ENCODE data around the gene ELP5. TPM values are rescaled to one million over a fixed set of nuclear protein-coding genes. Genes with fewer than 3 reads are reported as not detected.
A peak's percentile ranks its signal among the peaks of the same experiment; 100 is the strongest.

The ELP5 gene
- total RNA-seq, 4 donors from 2014 or later = 41.9 to 65.6 (median 51.3) TPM

DNA sequence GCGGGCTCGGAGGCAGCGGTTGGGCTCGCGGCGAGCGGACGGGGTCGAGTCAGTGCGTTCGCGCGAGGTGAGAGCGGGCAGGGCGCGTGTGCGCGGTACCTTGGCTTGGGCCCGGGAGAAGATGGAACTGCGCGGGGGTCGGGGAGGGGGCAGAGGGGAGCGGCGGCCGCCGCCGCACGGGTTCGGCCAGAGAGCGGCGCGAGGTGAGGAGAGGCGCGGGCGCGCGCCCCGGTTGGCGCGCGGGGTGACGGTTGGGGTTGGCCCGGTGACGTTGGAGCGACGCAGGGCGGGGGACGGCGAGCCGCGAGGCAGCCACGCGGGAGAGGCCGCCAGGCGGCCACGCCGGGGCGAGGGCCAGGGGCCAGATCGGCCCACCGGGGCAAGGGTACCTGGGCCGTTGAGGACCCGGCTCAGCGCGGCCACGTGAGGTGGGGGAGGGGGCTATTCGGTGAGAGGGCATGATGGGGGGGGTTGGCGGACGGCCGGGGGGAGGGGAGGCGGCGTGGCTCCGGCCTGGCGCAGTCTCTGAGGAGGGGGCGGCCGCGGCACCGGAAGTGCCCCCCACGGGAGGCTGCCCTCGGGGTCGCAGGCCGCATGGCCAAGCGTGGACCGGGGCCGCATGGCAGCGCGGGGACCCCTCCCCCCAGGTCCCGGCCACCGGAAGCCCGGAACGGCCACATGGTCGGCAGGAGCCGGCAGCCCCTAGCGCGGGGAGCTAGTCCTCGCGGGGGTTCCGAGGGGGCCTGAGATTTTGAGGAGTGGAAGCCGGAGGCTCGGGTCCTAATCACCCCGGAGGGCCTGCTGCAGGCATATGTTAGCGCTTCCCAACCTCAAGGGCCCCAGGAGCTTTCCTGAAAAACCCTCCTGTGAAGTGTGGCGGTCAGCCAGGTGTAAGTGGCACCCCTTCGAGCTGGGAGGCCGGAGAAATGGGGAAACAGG lies 55.9 kb downstream of the ELP5 start:
- Histone ChIP-seq H3K4me1 (peaks cover 10 to 17% of the 10 kb centered on the region in 2 donors), H3K4me3 (peak overlapping the region; percentile 64 to 100), H3K36me3 (no peaks in the 10 kb centered on the region), H3K9me3 (no peaks in the 10 kb centered on the region), H3K27me3 (no peaks in the 10 kb centered on the region), H3K27ac (peak overlapping the region; percentile 98 to 99)
- TF ChIP-seq POLR2A (IDR thresholded peaks at IDR 0.05) (no peak), CTCF (IDR thresholded peaks at IDR 0.05) (no peak)
- intact Hi-C loops (cut with DNase I; ENCODE audit: low total_unique reads) = no loop called here
- peak; percentile 52 to 68 for DNase-seq

- peaks cover 10 to 17% of the 10 kb centered on the region in 2 donors for H3K4me1 ChIP-seq
- peak in 1 of 2 donors; percentile 15 for TF ChIP-seq POLR2A (IDR thresholded peaks at IDR 0.05)
- TF ChIP-seq CTCF (IDR thresholded peaks at IDR 0.05) = no peak
- no peaks in the 10 kb centered on the region for H3K27me3 ChIP-seq
- peak; percentile 69 to 74 for DNase-seq
- intact Hi-C loops (cut with DNase I; ENCODE audit: low total_unique reads) = no loop called here
- peak overlapping the region; percentile 98 to 99 for H3K27ac ChIP-seq
- H3K9me3 ChIP-seq = no peaks in the 10 kb centered on the region
- peak overlapping the region; percentile 64 to 100 for H3K4me3 ChIP-seq
- no peaks in the 10 kb centered on the region for H3K36me3 ChIP-seq
These were observed 56.8 kb downstream of the ELP5 start for GRCh38 chr17:7308625-7309433.

MicroRNAs within 50 kb of the gene (microRNA counts, 767-probe panel; counts per million panel counts)
- microRNA hsa-miR-324-3p (0 counts per million in 2 donors), microRNA hsa-miR-324-5p (3,987 to 4,236 counts per million in 2 donors)

Small RNA genes within 50 kb of the gene (microRNA-seq; reads per million reads assigned to microRNA genes)
- 541 reads per million, percentile 76 among the genes with 10 or more reads in this experiment for gene MIR324 (ENCODE audit: borderline microRNAs expressed, borderline replicate concordance)

Small RNA genes within 50 kb of the gene (small RNA-seq; reads per million reads assigned to genes)
- gene MIR324 = 0.42 reads per million
- not detected for gene RF00019

Other genes with a start within 250 kb of the ELP5 start
- 100 to 1,000 TPM in 2 of 4 donors, 10 to 100 TPM in 2; 30.8 to 153 (median 101) TPM for gene RNASEK, start 239.6 kb upstream of the ELP5 start, total RNA-seq
- 10 to 100 TPM in 3 of 4 donors, 1 to 10 TPM in 1; 9.7 to 32.8 (median 22.7) TPM for gene BCL6B, start 229.2 kb upstream of the ELP5 start, total RNA-seq
- 1 to 10 TPM in 1 of 4 donors, under 1 TPM in 1, not detected in 2; 0.51 to 3.4 TPM for gene SLC16A13, start 216.2 kb upstream of the ELP5 start, total RNA-seq
- 1 to 10 TPM in 1 of 4 donors, under 1 TPM in 3; 0.14 to 10.0 (median 0.85) TPM for gene SLC16A11, start 208.1 kb upstream of the ELP5 start, total RNA-seq
- gene CLEC10A, start 172.0 kb upstream of the ELP5 start, total RNA-seq = 1 to 10 TPM in 2 of 4 donors, not detected in 2; 1.5 to 3.5 TPM
- not detected for gene ASGR2, start 137.4 kb upstream of the ELP5 start, total RNA-seq
- 1 to 10 TPM in 2 of 4 donors, under 1 TPM in 1, not detected in 1; 0.77 to 3.2 (median 1.8) TPM for gene ASGR1, start 72.8 kb upstream of the ELP5 start, total RNA-seq
- gene DLG4, start 32.4 kb upstream of the ELP5 start, total RNA-seq = 10 to 100 TPM; 22.8 to 64.0 (median 48.4) TPM
- 100 to 1,000 TPM; 167 to 800 (median 399) TPM for gene ACADVL, start 32.3 kb upstream of the ELP5 start, total RNA-seq
- 10 to 100 TPM in 3 of 4 donors, 1 to 10 TPM in 1; 5.1 to 83.2 (median 53.5) TPM for gene DVL2, start 17.7 kb upstream of the ELP5 start, total RNA-seq
- 10 to 100 TPM in 3 of 4 donors, 1 to 10 TPM in 1; 9.7 to 68.1 (median 29.7) TPM for gene PHF23, start 12.8 kb upstream of the ELP5 start, total RNA-seq
- gene GABARAP, start 9.8 kb upstream of the ELP5 start, total RNA-seq = 100 to 1,000 TPM; 220 to 467 (median 366) TPM
- 100 to 1,000 TPM in 1 of 4 donors, 10 to 100 TPM in 3; 13.8 to 115 (median 37.2) TPM for gene CTDNEP1, start 481 bp upstream of the ELP5 start, total RNA-seq
- 10 to 100 TPM in 1 of 4 donors, under 1 TPM in 3; 0.29 to 24.4 (median 0.68) TPM for gene CLDN7, start 10.3 kb downstream of the ELP5 start, total RNA-seq
- gene SLC2A4, start 29.5 kb downstream of the ELP5 start, total RNA-seq = 10 to 100 TPM in 2 of 4 donors, 1 to 10 TPM in 2; 1.8 to 25.9 (median 12.6) TPM
- 1 to 10 TPM in 2 of 4 donors, not detected in 2; 2.4 to 4.4 TPM for gene YBX2, start 42.4 kb downstream of the ELP5 start, total RNA-seq
- 100 to 1,000 TPM in 3 of 4 donors, 10 to 100 TPM in 1; 75.3 to 219 (median 198) TPM for gene EIF5A, start 55.4 kb downstream of the ELP5 start, total RNA-seq
- gene GPS2, start 63.1 kb downstream of the ELP5 start, total RNA-seq = 10 to 100 TPM; 34.0 to 68.3 (median 43.9) TPM
- gene NEURL4, start 77.1 kb downstream of the ELP5 start, total RNA-seq = 10 to 100 TPM; 12.4 to 64.7 (median 34.1) TPM
- gene ACAP1, start 84.3 kb downstream of the ELP5 start, total RNA-seq = 10 to 100 TPM in 1 of 4 donors, 1 to 10 TPM in 2, under 1 TPM in 1; 0.29 to 11.2 (median 1.7) TPM
- 10 to 100 TPM in 1 of 4 donors, 1 to 10 TPM in 3; 2.6 to 14.7 (median 7.2) TPM for gene KCTD11, start 99.9 kb downstream of the ELP5 start, total RNA-seq
- gene TMEM95, start 102.9 kb downstream of the ELP5 start, total RNA-seq = not detected
- 1 to 10 TPM in 3 of 4 donors, under 1 TPM in 1; 0.26 to 9.2 (median 1.8) TPM for gene TNK1, start 128.9 kb downstream of the ELP5 start, total RNA-seq
- 10 to 100 TPM in 3 of 4 donors, under 1 TPM in 1; 0.77 to 42.6 (median 17.6) TPM for gene PLSCR3, start 142.3 kb downstream of the ELP5 start, total RNA-seq
- gene TMEM256, start 151.9 kb downstream of the ELP5 start, total RNA-seq = 100 to 1,000 TPM in 3 of 4 donors, 10 to 100 TPM in 1; 26.0 to 131 (median 115) TPM
- gene NLGN2, start 155.6 kb downstream of the ELP5 start, total RNA-seq = 10 to 100 TPM; 14.2 to 81.9 (median 19.7) TPM
- not detected for gene SPEM1, start 168.1 kb downstream of the ELP5 start, total RNA-seq
- gene SPEM2, start 173.4 kb downstream of the ELP5 start, total RNA-seq = not detected
- not detected for gene SPEM3, start 176.6 kb downstream of the ELP5 start, total RNA-seq
- gene TMEM102, start 183.2 kb downstream of the ELP5 start, total RNA-seq = 1 to 10 TPM in 2 of 4 donors, under 1 TPM in 1, not detected in 1; 0.29 to 2.8 (median 2.0) TPM
- gene FGF11, start 187.3 kb downstream of the ELP5 start, total RNA-seq = 10 to 100 TPM in 1 of 4 donors, 1 to 10 TPM in 2, not detected in 1; 2.8 to 17.9 (median 6.2) TPM
- 10 to 100 TPM in 2 of 4 donors, 1 to 10 TPM in 2; 3.2 to 16.9 (median 10.9) TPM for gene CHRNB1, start 192.8 kb downstream of the ELP5 start, total RNA-seq
- gene ZBTB4, start 227.4 kb downstream of the ELP5 start, total RNA-seq = 100 to 1,000 TPM in 1 of 4 donors, 10 to 100 TPM in 3; 22.7 to 116 (median 39.2) TPM
- not detected for gene SLC35G6, start 229.2 kb downstream of the ELP5 start, total RNA-seq
- 100 to 1,000 TPM in 2 of 4 donors, 10 to 100 TPM in 2; 19.7 to 167 (median 77.6) TPM for gene POLR2A, start 232.2 kb downstream of the ELP5 start, total RNA-seq